GM21723 (cell line): ENCODE measurements around the gene FAM222A.

Source experiments
- ATAC-seq: cut with Tn5 transposase; IDR thresholded peaks from one replicate; pipeline ENCODE4 v1.9.1; 2021; ENCODE audit warnings: mild to moderate bottlenecking, moderate library complexity; ENCODE audit not compliant: unreplicated experiment

Gene FAM222A

DNA sequence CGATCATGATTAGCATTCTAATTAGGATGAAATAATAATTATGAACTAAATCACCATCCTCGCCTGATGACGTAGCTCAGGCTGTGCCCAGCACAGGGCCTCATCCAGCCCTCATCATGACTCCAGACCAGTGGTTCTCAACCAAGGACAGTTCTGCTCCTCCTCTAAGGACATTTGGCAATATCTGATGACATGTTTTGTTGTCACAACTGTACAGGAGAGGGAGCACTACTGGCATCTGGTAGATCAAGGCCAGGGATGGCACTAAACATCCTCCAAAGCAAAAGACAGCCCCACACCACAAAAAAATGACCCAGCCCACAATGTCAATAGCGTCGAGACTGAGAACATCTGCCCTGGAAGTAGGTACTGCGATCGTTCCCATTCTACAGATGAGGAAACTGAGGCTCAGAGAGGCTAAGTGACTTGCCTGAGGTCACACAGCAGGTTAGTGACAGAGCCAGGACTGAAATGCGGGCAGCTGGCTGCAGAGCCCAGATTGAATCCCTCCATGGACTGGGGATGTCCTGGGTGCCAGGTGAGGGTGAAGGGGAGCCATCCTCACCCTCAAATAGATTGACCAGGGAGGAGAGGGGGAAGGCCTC is 104.1 kb downstream of the FAM222A start:
- ATAC-seq = no peak

DNA sequence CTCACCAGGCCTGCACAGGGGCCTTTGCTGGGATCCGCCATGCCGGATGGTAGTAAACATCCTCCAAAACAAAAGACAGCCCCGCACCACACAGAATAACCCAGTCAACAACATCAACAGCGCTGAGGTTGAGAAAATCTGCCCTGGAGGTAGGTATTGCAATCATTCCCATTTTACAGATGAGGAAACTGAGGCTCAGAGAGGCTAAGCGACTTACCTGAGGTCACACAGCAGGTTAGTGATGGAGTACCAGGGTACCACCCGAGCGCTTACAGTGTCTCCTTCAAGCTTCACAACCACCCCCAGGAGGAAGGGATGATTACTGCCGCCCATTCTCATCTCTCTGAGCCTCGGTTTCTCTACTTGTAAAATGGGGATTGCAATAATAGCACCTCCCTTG is 104.6 kb downstream of the FAM222A start:
- no peak for ATAC-seq

DNA sequence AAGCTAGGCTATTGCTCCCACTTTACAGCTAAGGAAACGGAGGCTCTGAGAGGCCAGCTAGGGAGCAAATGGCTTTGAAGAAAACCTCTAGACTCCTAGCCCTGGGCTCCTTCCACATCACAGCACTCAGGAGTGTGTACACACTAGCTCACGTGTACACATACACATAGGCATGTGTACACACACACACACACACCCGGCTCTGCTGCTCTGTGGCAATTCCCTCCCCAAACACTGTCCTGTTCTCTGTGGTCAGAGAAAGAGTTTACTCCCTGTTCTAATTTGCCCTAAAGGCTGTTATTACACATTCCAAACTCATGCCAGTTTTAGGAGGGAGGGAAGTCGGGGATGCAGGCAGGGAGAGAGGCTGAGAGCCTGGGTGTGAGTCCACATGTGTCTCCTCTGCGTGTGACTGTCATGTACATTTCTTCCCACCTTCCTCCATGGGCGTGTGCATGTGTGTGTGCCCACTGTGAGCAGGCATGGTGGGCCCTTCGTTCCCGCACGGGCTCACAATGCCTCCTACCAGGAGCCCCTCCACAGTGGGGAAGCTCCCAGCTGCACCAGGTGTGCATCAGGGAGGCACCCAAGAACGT is 105.4 kb downstream of the FAM222A start:
- ATAC-seq = no peak
